ENCODE data around the gene TRIM38. TPM values are rescaled to one million over a fixed set of nuclear protein-coding genes. Genes with fewer than 3 reads are reported as not detected.
A peak's percentile ranks its signal among the peaks of the same experiment; 100 is the strongest.

The TRIM38 gene
- total and polyA plus RNA-seq, 2 of the 13 experiments (the other 11 are each of a cell fraction or from before 2014, with no cell fraction given) = 2.5 to 3.1 TPM

- TF ChIP-seq TCF7L2 (IDR thresholded peaks at IDR 0.05; ENCODE audit: low read depth, low read length) = no peak
- TF ChIP-seq JUND (CRISPR knock-in tag; IDR thresholded peaks at IDR 0.05) = peak; percentile 88
- TF ChIP-seq ZNF83 (CRISPR knock-in tag; IDR thresholded peaks at IDR 0.05; ENCODE audit: borderline replicate concordance) = no peak
- TF ChIP-seq, protein P1, sequence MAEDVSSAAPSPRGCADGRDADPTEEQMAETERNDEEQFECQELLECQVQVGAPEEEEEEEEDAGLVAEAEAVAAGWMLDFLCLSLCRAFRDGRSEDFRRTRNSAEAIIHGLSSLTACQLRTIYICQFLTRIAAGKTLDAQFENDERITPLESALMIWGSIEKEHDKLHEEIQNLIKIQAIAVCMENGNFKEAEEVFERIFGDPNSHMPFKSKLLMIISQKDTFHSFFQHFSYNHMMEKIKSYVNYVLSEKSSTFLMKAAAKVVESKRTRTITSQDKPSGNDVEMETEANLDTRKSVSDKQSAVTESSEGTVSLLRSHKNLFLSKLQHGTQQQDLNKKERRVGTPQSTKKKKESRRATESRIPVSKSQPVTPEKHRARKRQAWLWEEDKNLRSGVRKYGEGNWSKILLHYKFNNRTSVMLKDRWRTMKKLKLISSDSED (CRISPR knock-in tag; IDR thresholded peaks at IDR 0.05) = no peak
- TF ChIP-seq ZNF563 (CRISPR knock-in tag; IDR thresholded peaks at IDR 0.05) = no peak
- TF ChIP-seq REL (CRISPR knock-in tag; conservative IDR thresholded peaks at IDR 0.05) = no peak; the same call in 1 of the 2 replicates
- TF ChIP-seq XRCC5 (optimal IDR thresholded peaks at IDR 0.05; ENCODE audit: low read length) = peak; percentile 96
- TF ChIP-seq ZNF567 (CRISPR knock-in tag; IDR thresholded peaks at IDR 0.05; ENCODE audit: borderline replicate concordance) = no peak
- no peak for TF ChIP-seq TBX2 (CRISPR knock-in tag; IDR thresholded peaks at IDR 0.05; ENCODE audit: borderline replicate concordance)
- no peak for TF ChIP-seq ASH2L (IDR thresholded peaks at IDR 0.05; ENCODE audit: insufficient read length, low read depth, low read length)
- TF ChIP-seq PBX2 (CRISPR knock-in tag; IDR thresholded peaks at IDR 0.05) = no peak
- TF ChIP-seq FOXO1 (CRISPR knock-in tag; IDR thresholded peaks at IDR 0.05) = peak; percentile 57; the same call in 1 of the 2 replicates
- TF ChIP-seq ZNF274 (CRISPR knock-in tag; IDR thresholded peaks at IDR 0.05) = no peak
- no peak for TF ChIP-seq ZNF598 (CRISPR knock-in tag; IDR thresholded peaks at IDR 0.05; ENCODE audit: borderline replicate concordance)
- TF ChIP-seq ZNF207 (IDR thresholded peaks at IDR 0.05; ENCODE audit: borderline replicate concordance) = no peak
- TF ChIP-seq ZNF549 (CRISPR knock-in tag; IDR thresholded peaks at IDR 0.05) = no peak
- no peak for TF ChIP-seq NCOA5 (CRISPR knock-in tag; IDR thresholded peaks at IDR 0.05)
- no peak for TF ChIP-seq CBFB (CRISPR knock-in tag; IDR thresholded peaks at IDR 0.05)
- no peak for TF ChIP-seq ISX (CRISPR knock-in tag; conservative IDR thresholded peaks at IDR 0.05)
- peak; percentile 54; the same call in 1 of the 2 replicates for TF ChIP-seq ZC3H4 (CRISPR knock-in tag; IDR thresholded peaks at IDR 0.05; ENCODE audit: borderline replicate concordance)
- TF ChIP-seq MAFK (conservative IDR thresholded peaks at IDR 0.05 in 1 of 2, IDR thresholded peaks at IDR 0.05 in 1 of 2; ENCODE audit: low read length in 2 of 2) = peak; percentile 52 to 70; a peak in 3 of 4 replicates
- TF ChIP-seq EEA1 (CRISPR knock-in tag; IDR thresholded peaks at IDR 0.05; ENCODE audit: borderline replicate concordance) = peak; percentile 30; the same call in 1 of the 2 replicates
- TF ChIP-seq MXD1 (CRISPR knock-in tag; IDR thresholded peaks at IDR 0.05) = no peak
- peak; percentile 13; the same call in 1 of the 2 replicates for TF ChIP-seq ZNF160 (CRISPR knock-in tag; IDR thresholded peaks at IDR 0.05)
- no peak for TF ChIP-seq GATA4 (IDR thresholded peaks at IDR 0.05; ENCODE audit: borderline replicate concordance, low read depth)
Observed at GRCh38 chr6:26025894-26026832, 63.6 kb downstream of the TRIM38 start (continued).
